ENCODE data around the gene STYXL1. TPM values are rescaled to one million over a fixed set of nuclear protein-coding genes. Genes with fewer than 3 reads are reported as not detected.
A peak's percentile ranks its signal among the peaks of the same experiment; 100 is the strongest.
"Not testable (repeated sequence)": the region's sequence is repeated elsewhere in the genome, so short reads cannot be mapped to it uniquely, and the experiment has no call there.

The STYXL1 gene
- total RNA-seq, 1 donor from 2014 or later: 51.4 TPM

- no peak for DNase-seq (ENCODE audit: low read depth)
Observed at GRCh38 chr7:76066716-76067503, 19.1 kb upstream of the STYXL1 start.

DNA sequence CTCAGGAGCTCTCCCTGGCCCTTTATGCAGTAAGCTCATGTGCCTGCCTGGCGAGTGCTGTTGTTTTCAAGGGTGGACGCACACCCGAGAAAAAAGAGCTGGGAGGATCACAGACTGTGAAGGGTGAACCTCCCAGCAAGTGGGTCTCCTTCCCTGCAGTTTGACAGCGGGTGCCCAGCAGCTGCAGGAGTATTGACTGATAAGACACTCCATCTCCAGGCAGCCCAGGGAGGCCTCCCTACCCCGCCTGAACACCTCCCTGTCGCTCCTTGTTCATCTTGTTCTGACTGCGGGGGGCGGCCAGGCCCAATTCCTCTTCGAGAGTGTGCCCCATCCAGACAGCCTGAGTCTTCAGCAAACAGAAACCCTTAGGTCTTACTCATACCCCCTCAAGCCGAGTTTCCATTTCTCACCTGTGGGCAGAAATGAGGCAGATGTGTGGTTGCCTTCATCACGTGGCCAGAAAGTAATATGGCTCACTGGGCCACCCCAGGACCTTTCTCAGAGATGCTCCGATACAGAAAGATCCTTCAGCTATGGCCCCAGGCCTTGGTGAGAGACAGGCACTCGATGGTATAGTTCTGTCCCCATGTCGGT is 17.3 kb upstream of the STYXL1 start:
- no peak for DNase-seq (ENCODE audit: low read depth)

- DNase-seq (ENCODE audit: low read depth): no peak
Observed at GRCh38 chr7:76064208-76064970, 16.6 kb upstream of the STYXL1 start.

GRCh38 chr7:76063525-76063924 is 15.7 kb upstream of the STYXL1 start:
- DNase-seq (ENCODE audit: low read depth): no peak

GRCh38 chr7:76063114-76063513 is 15.3 kb upstream of the STYXL1 start:
- DNase-seq (ENCODE audit: low read depth): no peak

- DNase-seq (ENCODE audit: low read depth): no peak
Observed at GRCh38 chr7:76062254-76062653, 14.5 kb upstream of the STYXL1 start.

GRCh38 chr7:76060842-76061241 is 13.0 kb upstream of the STYXL1 start:
- DNase-seq (ENCODE audit: low read depth): no peak

DNA sequence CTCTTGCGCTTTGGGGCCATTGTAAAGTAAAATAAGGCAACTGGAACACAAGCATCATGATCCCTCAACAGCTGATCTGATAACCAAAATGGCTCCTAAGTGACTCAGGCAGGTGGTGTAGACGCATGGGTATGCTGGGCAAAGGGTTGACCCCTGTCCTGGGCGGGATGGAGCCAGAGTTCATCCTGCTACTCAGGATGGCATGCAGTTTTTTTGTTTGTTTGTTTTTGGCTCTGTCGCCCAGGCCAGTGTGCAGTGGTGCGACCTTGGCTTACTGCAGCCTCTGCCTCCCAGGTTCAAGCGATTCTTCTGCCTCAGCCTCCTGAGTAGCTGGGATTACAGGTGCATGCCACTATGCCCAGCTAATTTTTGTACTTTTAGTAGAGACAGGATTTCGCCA is 10.9 kb upstream of the STYXL1 start:
- not testable (repeated sequence) for DNase-seq (ENCODE audit: low read depth)

DNA sequence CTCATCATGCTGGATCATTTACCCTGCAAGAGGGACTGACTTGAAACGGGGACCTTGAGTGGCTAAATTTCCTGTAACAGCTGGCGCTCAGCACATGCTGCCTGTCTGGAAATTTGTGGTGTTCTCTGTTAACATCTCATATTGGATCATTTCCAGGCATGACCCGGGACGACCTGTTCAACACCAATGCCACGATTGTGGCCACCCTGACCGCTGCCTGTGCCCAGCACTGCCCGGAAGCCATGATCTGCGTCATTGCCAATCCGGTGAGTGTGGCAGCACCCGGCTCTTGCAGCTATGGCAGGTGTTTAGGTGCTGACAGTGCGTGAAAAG is 10.0 kb upstream of the STYXL1 start:
- no peak for DNase-seq (ENCODE audit: low read depth)

DNA sequence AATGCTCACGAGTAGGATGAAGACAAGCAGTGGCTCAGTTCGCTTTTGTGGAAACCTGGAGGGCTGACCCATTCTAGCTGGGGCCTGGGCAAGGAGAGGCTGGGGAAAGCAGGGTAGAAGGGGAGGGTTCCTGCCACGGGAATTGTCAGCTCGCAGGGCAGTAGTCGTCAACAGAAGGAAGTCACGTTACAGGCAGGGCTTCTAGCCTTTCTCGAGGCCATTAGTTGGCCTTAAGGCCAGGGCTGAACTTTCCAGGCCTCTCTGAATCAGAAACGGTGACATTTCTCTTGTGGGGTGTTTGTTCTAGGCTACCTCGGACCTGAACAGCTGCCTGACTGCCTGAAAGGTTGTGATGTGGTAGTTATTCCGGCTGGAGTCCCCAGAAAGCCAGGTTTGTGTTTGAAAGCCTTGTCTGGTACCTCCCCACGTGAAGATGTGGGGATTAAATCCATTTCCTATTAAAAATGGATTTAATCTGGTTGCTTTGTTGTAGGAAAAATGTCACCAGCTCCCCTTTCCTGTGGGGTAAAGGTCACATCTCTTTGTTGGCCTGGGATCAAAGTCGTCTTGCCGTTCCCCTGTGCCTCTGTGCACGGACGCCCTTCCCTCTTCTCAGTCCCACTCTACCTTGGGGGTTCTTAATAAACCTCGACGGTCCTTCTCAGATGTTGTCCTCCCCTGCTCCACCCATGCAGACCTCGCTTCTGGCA is 9.5 kb upstream of the STYXL1 start:
- DNase-seq (ENCODE audit: low read depth): no peak

- DNase-seq (ENCODE audit: low read depth): no peak
Observed at GRCh38 chr7:76056241-76056640, 8.4 kb upstream of the STYXL1 start.

- DNase-seq (ENCODE audit: low read depth): peak; percentile 94
Observed at GRCh38 chr7:76054123-76055120, 6.6 kb upstream of the STYXL1 start.

GRCh38 chr7:76053461-76053860 is 5.7 kb upstream of the STYXL1 start:
- no peak for DNase-seq (ENCODE audit: low read depth)

DNA sequence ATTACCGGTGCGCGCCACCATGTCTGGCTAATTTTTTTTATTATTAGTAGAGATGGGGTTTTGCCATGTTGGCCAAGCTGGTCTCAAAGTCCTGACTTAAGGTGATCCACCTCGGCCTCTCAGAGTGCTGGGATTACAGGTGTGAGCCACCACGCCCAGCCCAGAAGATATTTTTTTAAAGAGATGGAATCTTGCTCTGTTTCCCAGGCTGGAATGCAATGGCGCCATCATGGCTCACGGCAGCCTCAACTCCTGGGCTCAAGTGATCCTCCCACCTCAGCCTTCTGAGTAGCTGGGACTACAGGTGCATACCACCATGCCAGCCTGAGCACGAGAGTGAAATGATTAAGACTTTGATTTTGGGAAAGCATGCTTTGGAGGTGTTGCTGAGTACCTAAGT is 4.9 kb upstream of the STYXL1 start:
- DNase-seq (ENCODE audit: low read depth): not testable (repeated sequence)

DNA sequence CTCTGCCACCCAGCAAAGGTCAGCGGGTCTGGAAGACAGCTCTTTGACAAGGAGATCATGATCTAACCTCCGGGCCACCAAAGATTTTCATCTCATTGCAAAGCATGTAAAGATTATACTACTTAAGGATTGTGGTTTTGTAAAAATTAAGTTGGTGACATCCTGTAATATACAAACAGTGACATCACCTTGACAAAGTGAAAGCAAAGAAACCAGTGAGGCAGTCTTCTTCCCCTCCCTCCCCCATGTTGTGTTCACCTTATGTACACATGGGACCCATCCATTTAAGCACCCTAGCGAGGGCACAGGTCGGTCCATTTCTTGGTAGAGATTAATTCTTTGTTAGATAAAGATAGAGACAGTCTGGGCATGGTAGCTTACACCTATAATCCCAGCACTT is 4.0 kb upstream of the STYXL1 start:
- no peak for DNase-seq (ENCODE audit: low read depth)

DNA sequence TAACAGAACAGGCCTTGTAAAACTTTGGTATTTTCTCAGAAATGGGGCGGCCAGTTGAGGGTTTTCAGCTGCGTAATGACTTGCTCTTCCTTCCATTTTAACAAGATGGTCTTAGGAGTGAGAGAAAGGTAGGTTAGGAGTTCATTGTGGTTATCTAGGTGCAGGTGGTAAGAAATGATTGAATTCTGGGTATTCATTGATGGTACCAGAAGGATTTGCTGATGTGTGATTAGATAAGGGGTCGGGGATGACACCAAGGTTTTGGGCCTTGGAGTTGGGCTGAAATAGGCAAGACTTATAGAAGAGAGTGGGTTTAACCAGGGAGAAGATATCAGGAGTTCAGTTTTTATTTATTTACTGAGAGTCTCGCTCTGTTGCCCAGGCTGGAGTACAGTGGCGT is 2.7 kb upstream of the STYXL1 start:
- DNase-seq (ENCODE audit: low read depth): no peak

DNA sequence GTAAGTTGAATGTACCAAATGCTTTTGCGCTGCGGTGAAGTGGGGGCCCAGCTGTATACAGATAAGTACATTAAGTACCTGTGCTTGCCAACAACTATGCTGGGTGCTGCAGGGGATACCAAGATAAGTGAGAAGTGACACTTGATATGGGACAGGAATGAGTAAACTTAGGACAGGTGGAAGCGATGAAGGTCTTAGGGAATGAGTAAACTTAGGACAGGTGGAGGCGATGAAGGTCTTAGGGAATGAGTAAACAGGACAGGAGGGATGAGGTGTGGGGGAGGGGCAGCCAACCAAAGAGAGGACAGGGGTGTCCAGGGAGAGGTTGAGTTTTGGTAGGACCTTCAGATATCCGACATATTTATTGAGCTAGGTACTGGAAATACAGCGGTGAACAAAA is 1.5 kb upstream of the STYXL1 start:
- no peak for DNase-seq (ENCODE audit: low read depth)

DNA sequence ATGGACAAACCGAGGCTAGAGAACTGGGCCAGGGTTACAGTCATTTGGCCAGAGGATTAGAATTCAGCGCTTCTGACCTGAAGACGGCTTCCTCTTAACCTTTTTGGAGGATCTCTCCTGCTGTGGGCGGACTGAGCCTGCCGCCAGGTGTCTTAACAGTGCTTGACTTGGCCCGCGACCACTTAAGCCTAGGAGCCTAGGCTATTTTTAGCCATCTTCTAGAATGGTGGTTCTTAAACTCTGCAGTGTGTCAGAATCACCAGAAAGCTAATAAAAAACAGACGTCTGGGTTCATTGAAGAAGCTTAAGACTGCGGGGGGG is 828 bp upstream of the STYXL1 start:
- DNase-seq (ENCODE audit: low read depth): no peak

DNA sequence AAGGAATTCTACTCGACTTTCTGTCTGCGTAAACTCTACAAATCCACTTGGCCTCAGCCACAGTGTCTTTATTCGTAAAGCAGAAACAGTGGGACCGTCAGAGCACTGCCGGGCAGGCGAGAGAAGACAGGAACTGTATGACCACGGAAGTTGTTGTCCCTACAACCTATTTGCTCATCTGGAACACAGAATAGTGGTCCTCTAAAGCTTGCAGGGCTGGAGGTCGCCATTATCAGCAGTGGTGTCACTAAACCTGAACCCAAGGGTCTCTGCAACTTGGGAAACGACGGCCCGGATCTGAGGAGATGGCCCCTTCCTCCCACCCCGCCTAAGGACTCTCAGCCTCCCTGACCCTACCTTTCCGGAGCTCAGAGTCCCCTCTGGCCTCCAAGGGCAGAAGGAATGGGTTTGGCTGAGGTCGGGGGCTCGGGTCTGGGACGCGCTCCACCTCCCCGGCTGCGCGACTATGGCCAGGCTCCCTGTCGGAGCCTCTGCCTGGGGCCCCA is 442 bp downstream of the STYXL1 start:
- peak; percentile 7 for DNase-seq (ENCODE audit: low read depth)

GRCh38 chr7:76044375-76044865 is 3.4 kb downstream of the STYXL1 start:
- no peak for DNase-seq (ENCODE audit: low read depth)

DNA sequence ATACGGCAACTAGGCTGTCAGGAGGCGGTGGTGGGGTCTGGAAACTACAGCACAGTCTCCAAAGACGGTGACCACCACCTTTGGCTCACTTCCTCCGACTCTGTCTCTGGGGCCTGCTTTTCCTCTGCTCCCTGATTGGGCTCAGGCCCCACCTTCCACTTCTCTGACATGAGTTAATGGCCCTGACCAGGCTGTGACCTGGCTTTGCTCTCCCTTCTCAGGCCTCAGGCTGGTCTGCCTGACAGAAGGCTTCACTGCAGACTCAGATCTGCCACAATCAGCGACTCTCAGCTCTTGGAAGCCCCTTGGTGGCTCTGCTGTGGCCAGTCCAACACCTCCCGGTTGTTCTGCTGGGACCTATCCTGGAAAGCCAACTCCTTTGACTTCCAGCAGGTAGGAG is 7.7 kb downstream of the STYXL1 start:
- no peak for DNase-seq (ENCODE audit: low read depth)
